Measurements from ENCODE around the gene PAIP2.
A peak's percentile ranks its signal among the peaks of the same experiment; 100 is the strongest.

Gene PAIP2

DNA sequence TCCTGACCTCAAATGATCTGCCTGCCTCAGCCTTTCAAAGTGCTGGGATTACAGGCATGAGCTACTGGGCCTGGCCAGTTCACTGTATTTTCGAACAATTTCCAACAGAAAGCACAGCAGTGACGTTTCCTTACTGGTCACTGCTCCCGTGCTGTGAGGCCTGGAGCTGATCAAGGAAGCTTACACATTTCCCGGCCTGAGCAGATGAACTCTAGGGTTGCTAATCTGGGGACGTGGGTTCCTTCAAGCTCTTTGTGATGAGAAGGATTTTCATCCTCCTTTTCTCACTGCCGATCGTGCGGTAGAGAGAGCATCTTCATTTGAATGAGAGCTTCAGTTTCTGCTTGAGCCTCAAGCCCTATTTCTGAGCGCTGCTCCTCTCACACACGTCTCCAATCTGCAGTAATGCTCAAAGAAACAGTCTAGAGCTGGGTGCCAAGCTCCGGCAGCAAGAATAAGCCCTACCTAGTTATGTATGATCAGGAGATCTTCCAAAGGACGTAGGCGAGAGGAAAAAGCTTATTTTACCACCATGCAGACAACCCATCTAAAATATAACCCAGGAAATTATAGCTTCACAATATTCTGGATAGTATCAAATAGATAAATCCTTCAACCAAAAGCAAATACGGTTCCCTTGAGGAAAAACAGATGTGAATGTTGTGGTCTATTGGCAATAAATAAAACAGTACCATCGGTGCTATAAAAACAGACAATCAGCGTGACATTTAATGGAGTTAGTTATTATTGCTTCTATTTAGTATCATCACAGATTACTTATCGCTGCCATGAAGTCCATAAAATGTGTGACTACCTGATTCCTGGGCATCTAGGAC, 69.6 kb downstream of the PAIP2 start:
- Histone ChIP-seq H3K27ac (ENCODE audit: low read length) (no peak overlapping the region), H3K4me1 (ENCODE audit: low read length) (peaks cover 47% of the 10 kb centered on the region), H3K4me2 (ENCODE audit: low read depth, low read length) (no peak overlapping the region), H3K4me3 (ENCODE audit: low read length) (no peak overlapping the region), H3K9me2 (replicated peaks; ENCODE audit: insufficient read depth, low read length) (no peaks in the 10 kb centered on the region), H3K79me2 (ENCODE audit: low read length) (no peaks in the 10 kb centered on the region), H2AFZ (ENCODE audit: low read length) (no peak overlapping the region), H3K27me3 (replicated peaks; ENCODE audit: insufficient read depth, low read length) (no peaks in the 10 kb centered on the region), H3K9me3 (replicated peaks; ENCODE audit: insufficient read depth, low read length) (no peaks in the 10 kb centered on the region), H4K20me1 (ENCODE audit: insufficient read depth, low read length) (no peaks in the 10 kb centered on the region), H3F3A (ENCODE audit: insufficient read depth, low read length) (peaks cover 32% of the 10 kb centered on the region), H3K36me3 (replicated peaks; ENCODE audit: insufficient read depth, low read length) (no peaks in the 10 kb centered on the region), H3K9ac (ENCODE audit: low read length) (no peak overlapping the region)
- no peak for DNase-seq
- TF ChIP-seq, protein P1, sequence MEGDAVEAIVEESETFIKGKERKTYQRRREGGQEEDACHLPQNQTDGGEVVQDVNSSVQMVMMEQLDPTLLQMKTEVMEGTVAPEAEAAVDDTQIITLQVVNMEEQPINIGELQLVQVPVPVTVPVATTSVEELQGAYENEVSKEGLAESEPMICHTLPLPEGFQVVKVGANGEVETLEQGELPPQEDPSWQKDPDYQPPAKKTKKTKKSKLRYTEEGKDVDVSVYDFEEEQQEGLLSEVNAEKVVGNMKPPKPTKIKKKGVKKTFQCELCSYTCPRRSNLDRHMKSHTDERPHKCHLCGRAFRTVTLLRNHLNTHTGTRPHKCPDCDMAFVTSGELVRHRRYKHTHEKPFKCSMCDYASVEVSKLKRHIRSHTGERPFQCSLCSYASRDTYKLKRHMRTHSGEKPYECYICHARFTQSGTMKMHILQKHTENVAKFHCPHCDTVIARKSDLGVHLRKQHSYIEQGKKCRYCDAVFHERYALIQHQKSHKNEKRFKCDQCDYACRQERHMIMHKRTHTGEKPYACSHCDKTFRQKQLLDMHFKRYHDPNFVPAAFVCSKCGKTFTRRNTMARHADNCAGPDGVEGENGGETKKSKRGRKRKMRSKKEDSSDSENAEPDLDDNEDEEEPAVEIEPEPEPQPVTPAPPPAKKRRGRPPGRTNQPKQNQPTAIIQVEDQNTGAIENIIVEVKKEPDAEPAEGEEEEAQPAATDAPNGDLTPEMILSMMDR (IDR thresholded peaks at IDR 0.05; ENCODE audit: low read length) = no peak
- TF ChIP-seq EZH2 (optimal IDR thresholded peaks at IDR 0.05; ENCODE audit: low read depth, low read length) = no peak
- no peak for TF ChIP-seq EZH2phosphoT487 (IDR thresholded peaks at IDR 0.05; ENCODE audit: low read length)

DNA sequence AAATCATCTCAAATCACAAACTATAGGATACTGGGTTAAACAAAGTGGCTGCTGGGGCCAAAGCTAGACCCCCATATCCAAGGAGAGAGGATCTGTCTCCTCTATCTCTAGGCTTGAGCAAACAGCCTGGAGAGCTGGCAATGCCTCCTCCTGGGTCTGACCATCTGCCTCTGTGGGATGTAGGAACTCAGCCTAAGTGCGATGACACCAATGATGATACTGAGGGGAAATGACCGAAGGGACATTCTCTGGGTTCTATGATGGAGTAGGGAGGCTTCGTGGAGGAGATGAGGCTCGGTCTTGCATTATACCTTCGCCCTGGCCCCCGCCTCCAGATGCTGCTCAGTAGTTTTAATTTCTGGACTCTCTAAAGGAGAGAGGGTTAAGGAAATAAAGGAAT, 71.5 kb downstream of the PAIP2 start:
- TF ChIP-seq, protein P1 (IDR thresholded peaks at IDR 0.05; ENCODE audit: low read length) = no peak
- TF ChIP-seq EZH2 (optimal IDR thresholded peaks at IDR 0.05; ENCODE audit: low read depth, low read length) = no peak
- TF ChIP-seq EZH2phosphoT487 (IDR thresholded peaks at IDR 0.05; ENCODE audit: low read length) = no peak
- peaks cover 48% of the 10 kb centered on the region for H3K4me1 ChIP-seq (ENCODE audit: low read length)
- peak overlapping the region; percentile 95 for H3K27ac ChIP-seq (ENCODE audit: low read length)
- DNase-seq = no peak
- no peak overlapping the region for H3K4me3 ChIP-seq (ENCODE audit: low read length)
- H3F3A ChIP-seq (ENCODE audit: insufficient read depth, low read length) = peaks cover 34% of the 10 kb centered on the region
- no peaks in the 10 kb centered on the region for H3K9me2 ChIP-seq (replicated peaks; ENCODE audit: insufficient read depth, low read length)
- no peaks in the 10 kb centered on the region for H4K20me1 ChIP-seq (ENCODE audit: insufficient read depth, low read length)
- H3K79me2 ChIP-seq (ENCODE audit: low read length) = no peaks in the 10 kb centered on the region
- no peaks in the 10 kb centered on the region for H3K36me3 ChIP-seq (replicated peaks; ENCODE audit: insufficient read depth, low read length)
- H2AFZ ChIP-seq (ENCODE audit: low read length) = no peak overlapping the region
- peak overlapping the region; percentile 83; the same call in 1 of the 2 replicates for H3K9ac ChIP-seq (ENCODE audit: low read length)
- no peaks in the 10 kb centered on the region for H3K9me3 ChIP-seq (replicated peaks; ENCODE audit: insufficient read depth, low read length)
- 0 out of 2 replicates have a peak overlapping the region, but pooled peaks have one; percentile 63 for H3K4me2 ChIP-seq (ENCODE audit: low read depth, low read length)
- no peaks in the 10 kb centered on the region for H3K27me3 ChIP-seq (replicated peaks; ENCODE audit: insufficient read depth, low read length)

DNA sequence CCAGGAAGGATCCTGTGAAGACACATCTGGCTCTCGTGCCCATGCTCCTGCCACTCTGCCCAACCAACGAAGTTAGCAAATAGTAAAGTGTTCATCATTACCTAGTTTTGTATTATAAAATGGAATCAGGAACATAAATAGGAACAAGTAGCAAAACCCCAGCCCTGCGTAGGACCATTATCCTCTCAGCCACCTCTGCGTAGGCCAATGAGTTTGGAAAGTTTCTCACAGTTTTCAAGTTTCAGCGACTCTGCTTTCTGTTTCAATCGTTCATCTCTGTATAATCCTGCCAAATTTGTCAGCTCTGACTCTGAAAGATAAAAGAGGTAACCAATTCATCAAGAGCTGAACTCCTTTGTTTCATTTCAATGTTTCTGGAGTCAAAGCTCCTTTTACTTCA, 72.3 kb downstream of the PAIP2 start:
- peak; percentile 80 for DNase-seq
- Histone ChIP-seq H3K4me1 (ENCODE audit: low read length) (peaks cover 56% of the 10 kb centered on the region), H3K9ac (ENCODE audit: low read length) (peak overlapping the region; percentile 83), H3K27ac (ENCODE audit: low read length) (peak overlapping the region; percentile 95), H3K4me3 (ENCODE audit: low read length) (peak overlapping the region; percentile 34; the same call in 1 of the 2 replicates), H4K20me1 (ENCODE audit: insufficient read depth, low read length) (no peaks in the 10 kb centered on the region), H3K9me3 (replicated peaks; ENCODE audit: insufficient read depth, low read length) (no peaks in the 10 kb centered on the region), H3K4me2 (ENCODE audit: low read depth, low read length) (peak overlapping the region; percentile 63), H3K79me2 (ENCODE audit: low read length) (no peaks in the 10 kb centered on the region), H3K27me3 (replicated peaks; ENCODE audit: insufficient read depth, low read length) (no peaks in the 10 kb centered on the region), H2AFZ (ENCODE audit: low read length) (0 out of 2 replicates have a peak overlapping the region, but pooled peaks have one; percentile 7), H3K36me3 (replicated peaks; ENCODE audit: insufficient read depth, low read length) (no peaks in the 10 kb centered on the region), H3F3A (ENCODE audit: insufficient read depth, low read length) (peaks cover 34% of the 10 kb centered on the region), H3K9me2 (replicated peaks; ENCODE audit: insufficient read depth, low read length) (no peaks in the 10 kb centered on the region)
- TF ChIP-seq EZH2 (optimal IDR thresholded peaks at IDR 0.05; ENCODE audit: low read depth, low read length) = no peak
- TF ChIP-seq, protein P1 (IDR thresholded peaks at IDR 0.05; ENCODE audit: low read length) = no peak
